Measurements from ENCODE around the gene HCCS.

DNA sequence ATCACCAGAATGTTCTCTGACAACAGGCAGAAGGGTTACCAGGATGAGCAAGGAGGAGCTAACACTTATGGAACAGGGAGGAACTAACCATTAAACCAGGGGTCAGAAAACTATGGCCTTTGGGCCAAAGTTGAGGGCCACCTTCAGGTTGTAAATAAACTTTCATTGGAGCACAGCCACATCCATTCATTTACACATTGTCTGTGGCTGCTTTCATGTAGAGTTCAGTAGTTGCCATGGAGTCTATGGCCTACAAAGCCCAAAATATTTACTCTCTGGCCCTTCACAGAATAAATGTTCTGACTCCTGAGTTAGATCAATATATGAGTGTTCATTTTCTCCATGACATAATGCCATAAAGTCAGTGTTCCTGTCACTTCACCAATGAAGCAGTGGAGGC is 13.2 kb upstream of the HCCS start:
- TF ChIP-seq, protein P1, sequence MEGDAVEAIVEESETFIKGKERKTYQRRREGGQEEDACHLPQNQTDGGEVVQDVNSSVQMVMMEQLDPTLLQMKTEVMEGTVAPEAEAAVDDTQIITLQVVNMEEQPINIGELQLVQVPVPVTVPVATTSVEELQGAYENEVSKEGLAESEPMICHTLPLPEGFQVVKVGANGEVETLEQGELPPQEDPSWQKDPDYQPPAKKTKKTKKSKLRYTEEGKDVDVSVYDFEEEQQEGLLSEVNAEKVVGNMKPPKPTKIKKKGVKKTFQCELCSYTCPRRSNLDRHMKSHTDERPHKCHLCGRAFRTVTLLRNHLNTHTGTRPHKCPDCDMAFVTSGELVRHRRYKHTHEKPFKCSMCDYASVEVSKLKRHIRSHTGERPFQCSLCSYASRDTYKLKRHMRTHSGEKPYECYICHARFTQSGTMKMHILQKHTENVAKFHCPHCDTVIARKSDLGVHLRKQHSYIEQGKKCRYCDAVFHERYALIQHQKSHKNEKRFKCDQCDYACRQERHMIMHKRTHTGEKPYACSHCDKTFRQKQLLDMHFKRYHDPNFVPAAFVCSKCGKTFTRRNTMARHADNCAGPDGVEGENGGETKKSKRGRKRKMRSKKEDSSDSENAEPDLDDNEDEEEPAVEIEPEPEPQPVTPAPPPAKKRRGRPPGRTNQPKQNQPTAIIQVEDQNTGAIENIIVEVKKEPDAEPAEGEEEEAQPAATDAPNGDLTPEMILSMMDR (IDR thresholded peaks at IDR 0.05), result no peak
- TF ChIP-seq POLR2A (IDR thresholded peaks at IDR 0.05) (no peak), POLR2AphosphoS5 (IDR thresholded peaks at IDR 0.05; ENCODE audit: insufficient read depth in 1 of 2, low read depth in 1 of 2) (no peak)
